Mucosa of rectum (tissue), 2 donors: Measurements from ENCODE around the gene FUT6.
"Not testable (repeated sequence)": the region's sequence is repeated elsewhere in the genome, so short reads cannot be mapped to it uniquely, and the experiment has no call there.

Experiments used
- H3K27ac ChIP-seq, 2 donors: one replicate each; pipeline ENCODE4 v1.7.0; 2013; ENCODE audit warnings: inconsistent platforms in 2 of 2, low read depth in 2 of 2, low read length in 2 of 2
- H3K27me3 ChIP-seq, 2 donors: one replicate each; pipeline ENCODE4 v1.7.0; 2013; ENCODE audit warnings: low read length in 2 of 2; ENCODE audit not compliant: control insufficient read depth in 2 of 2, insufficient read depth in 2 of 2
- H3K36me3 ChIP-seq, 2 donors: one replicate each; pipeline ENCODE4 v1.7.0; 2013; ENCODE audit warnings: low read length in 2 of 2; ENCODE audit not compliant: control insufficient read depth in 2 of 2, insufficient read depth in 2 of 2
- H3K4me1 ChIP-seq, 2 donors: one replicate each; pipeline ENCODE4 v1.7.0; 2013; ENCODE audit warnings: low read length in 2 of 2, mild to moderate bottlenecking in 1 of 2; ENCODE audit not compliant: control insufficient read depth in 2 of 2, insufficient read depth in 2 of 2
- H3K4me3 ChIP-seq, 2 donors: one replicate each; pipeline ENCODE4 v1.7.0; 2013; ENCODE audit warnings: low read length in 2 of 2
- H3K9ac ChIP-seq, 2 donors: one replicate each; pipeline ENCODE4 v1.7.0; 2013; ENCODE audit warnings: low read length in 2 of 2, low read depth in 1 of 2, mild to moderate bottlenecking in 1 of 2
- H3K9me3 ChIP-seq, 2 donors: one replicate each; pipeline ENCODE4 v1.7.0; 2013; ENCODE audit warnings: low read length in 2 of 2; ENCODE audit not compliant: control insufficient read depth in 2 of 2
- donor health status: healthy.
- donor health status: Normal muscosa, but diverticular disease.

Gene FUT6

GRCh38 chr19:5857203-5858081, 17.9 kb upstream of the FUT6 start:
- H3K4me1 ChIP-seq: no peaks in the 10 kb centered on the region
- H3K27me3 ChIP-seq: no peaks in the 10 kb centered on the region
- no peak overlapping the region for H3K27ac ChIP-seq
- no peaks in the 10 kb centered on the region for H3K9me3 ChIP-seq
- H3K36me3 ChIP-seq: no peaks in the 10 kb centered on the region
- H3K4me3 ChIP-seq: no peak overlapping the region
- no peak overlapping the region for H3K9ac ChIP-seq

GRCh38 chr19:5855151-5855550, 15.6 kb upstream of the FUT6 start:
- H3K27ac ChIP-seq, H3K9me3 ChIP-seq, H3K9ac ChIP-seq, H3K36me3 ChIP-seq, H3K4me1 ChIP-seq, H3K4me3 ChIP-seq, H3K27me3 ChIP-seq: not testable (repeated sequence)

GRCh38 chr19:5854121-5854520, 14.6 kb upstream of the FUT6 start:
- not testable (repeated sequence) for H3K4me1 ChIP-seq, H3K9ac ChIP-seq, H3K4me3 ChIP-seq, H3K27me3 ChIP-seq, H3K36me3 ChIP-seq, H3K9me3 ChIP-seq, H3K27ac ChIP-seq

GRCh38 chr19:5851302-5851701, 11.8 kb upstream of the FUT6 start, which contains the start of gene FUT3:
Gene FUT3 (minus strand): TSS chr19:5851449.
- no peaks in the 10 kb centered on the region for H3K36me3 ChIP-seq
- H3K27me3 ChIP-seq: no peaks in the 10 kb centered on the region
- H3K9me3 ChIP-seq: no peaks in the 10 kb centered on the region
- peak within 1 kb of the TSS; percentile 96 to 98 for H3K27ac ChIP-seq
- peak within 1 kb of the TSS; percentile 86 to 90 for H3K9ac ChIP-seq
- H3K4me1 ChIP-seq: peaks cover 2 to 13% of the 10 kb centered on the region in 2 donors
- peak within 1 kb of the TSS; percentile 68 to 81 for H3K4me3 ChIP-seq

- H3K9ac ChIP-seq: peak overlapping the region; percentile 86 to 90
- H3K4me3 ChIP-seq: peak overlapping the region; percentile 68 to 81
- peak overlapping the region; percentile 96 to 98 for H3K27ac ChIP-seq
Observed at GRCh38 chr19:5850743-5851293, 11.3 kb upstream of the FUT6 start.

GRCh38 chr19:5850189-5850588, 10.7 kb upstream of the FUT6 start:
- no peaks in the 10 kb centered on the region for H3K36me3 ChIP-seq
- H3K4me3 ChIP-seq: peak overlapping the region; percentile 68 to 81
- H3K27ac ChIP-seq: peak overlapping the region; percentile 96 to 98
- H3K9ac ChIP-seq: peak overlapping the region; percentile 86 to 90
- H3K9me3 ChIP-seq: no peaks in the 10 kb centered on the region
- no peaks in the 10 kb centered on the region for H3K27me3 ChIP-seq
- peaks cover 2 to 13% of the 10 kb centered on the region in 2 donors for H3K4me1 ChIP-seq

More at GRCh38 chr19:5850743-5851293, 11.3 kb upstream of the FUT6 start:
- no peaks in the 10 kb centered on the region for H3K27me3 ChIP-seq
- H3K9me3 ChIP-seq: no peaks in the 10 kb centered on the region
- H3K36me3 ChIP-seq: no peaks in the 10 kb centered on the region
- peaks cover 2 to 13% of the 10 kb centered on the region in 2 donors for H3K4me1 ChIP-seq

GRCh38 chr19:5848621-5849020, 9.1 kb upstream of the FUT6 start:
- not testable (repeated sequence) for H3K36me3 ChIP-seq, H3K9me3 ChIP-seq, H3K27me3 ChIP-seq
- Histone ChIP-seq H3K4me1 (peaks cover 2 to 16% of the 10 kb centered on the region in 2 donors), H3K9ac (peak overlapping the region; percentile 86 to 90), H3K27ac (peak overlapping the region; percentile 96 to 98), H3K4me3 (peak overlapping the region; percentile 68 to 81)

GRCh38 chr19:5847846-5848245, 8.3 kb upstream of the FUT6 start:
- H3K9me3 ChIP-seq, H3K27me3 ChIP-seq, H3K36me3 ChIP-seq: not testable (repeated sequence)
- Histone ChIP-seq H3K4me3 (peak overlapping the region; percentile 57 to 81), H3K27ac (peak overlapping the region; percentile 96 to 98), H3K4me1 (peaks cover 2 to 16% of the 10 kb centered on the region in 2 donors), H3K9ac (peak overlapping the region; percentile 54 to 90)

- Histone ChIP-seq H3K4me1 (peaks cover 4 to 13% of the 10 kb centered on the region in 2 donors), H3K9ac (no peak overlapping the region), H3K27me3 (no peaks in the 10 kb centered on the region), H3K27ac (no peak overlapping the region), H3K36me3 (peaks cover 8 to 10% of the 10 kb centered on the region in 2 donors), H3K4me3 (no peak overlapping the region), H3K9me3 (no peaks in the 10 kb centered on the region)
Observed at GRCh38 chr19:5844456-5845433, 5.2 kb upstream of the FUT6 start.
